GM23338 (cell line): ENCODE measurements around the gene RUNX1. TPM values are rescaled to one million over a fixed set of nuclear protein-coding genes. Genes with fewer than 3 reads are reported as not detected.

Experiments used
- ATAC-seq: fragments of 200-7000 bp; cut with Tn5 transposase; 3 replicates; pipeline ENCODE4 v1.9.1; 2020
- DNase-seq: peaks from one replicate; pipeline ENCODE4 v3.0.0-alpha.2; 2015; ENCODE audit warnings: low spot score
- H2AFZ ChIP-seq: fragments of 200-600 bp; sonication (generic); 2 replicates; pipeline ENCODE4 v1.8.0; 2016; ENCODE audit warnings: antibody characterized with exemption, mild to moderate bottlenecking, moderate library complexity
- H3F3A ChIP-seq: fragments of 200-600 bp; sonication (generic); replicated peaks from 2 replicates; pipeline ENCODE4 v1.8.0; 2017; ENCODE audit warnings: antibody characterized with exemption, mixed run types, low read depth
- H3K27ac ChIP-seq: fragments of 200-600 bp; sonication (generic); 2 replicates; pipeline ENCODE4 v1.6.1; 2016; ENCODE audit warnings: low read depth
- H3K27me3 ChIP-seq: fragments of 200-600 bp; sonication (generic); 2 replicates; pipeline ENCODE4 v1.8.0; 2016; ENCODE audit warnings: mild to moderate bottlenecking, mixed run types, moderate library complexity; ENCODE audit not compliant: insufficient read depth
- H3K36me3 ChIP-seq: fragments of 200-600 bp; sonication (generic); 2 replicates; pipeline ENCODE4 v1.8.0; 2016; ENCODE audit warnings: mild to moderate bottlenecking; ENCODE audit not compliant: insufficient read depth
- H3K4me1 ChIP-seq: fragments of 200-600 bp; sonication (generic); 2 replicates; pipeline ENCODE4 v1.8.0; 2016; ENCODE audit warnings: mild to moderate bottlenecking, moderate library complexity; ENCODE audit not compliant: insufficient read depth
- H3K4me2 ChIP-seq: fragments of 200-600 bp; sonication (generic); 2 replicates; pipeline ENCODE4 v1.7.1; 2017; ENCODE audit warnings: mixed run types
- H3K4me3 ChIP-seq: fragments of 200-600 bp; sonication (generic); 2 replicates; pipeline ENCODE4 v1.6.1; 2016; ENCODE audit warnings: mixed run types
- H3K79me2 ChIP-seq: fragments of 200-600 bp; sonication (generic); replicated peaks from 2 replicates; pipeline ENCODE4 v1.8.0; 2017; ENCODE audit warnings: mild to moderate bottlenecking; ENCODE audit not compliant: insufficient read depth
- H3K9me2 ChIP-seq: fragments of 200-600 bp; sonication (generic); 2 replicates; pipeline ENCODE4 v1.8.0; 2017; ENCODE audit not compliant: insufficient read depth
- H4K20me1 ChIP-seq: fragments of 200-600 bp; sonication (generic); replicated peaks from 2 replicates; pipeline ENCODE4 v1.8.0; 2017; ENCODE audit warnings: mild to moderate bottlenecking; ENCODE audit not compliant: insufficient read depth
- H3K27ac Mint-ChIP-seq: 2 replicates; pipeline ENCODE4 v1.8.0; 2020; ENCODE audit warnings: inconsistent platforms, mild to moderate bottlenecking, moderate library complexity, mixed read lengths
- H3K27me3 Mint-ChIP-seq: 3 replicates; pipeline ENCODE4 v1.8.0; 2022; ENCODE audit warnings: low read depth, mild to moderate bottlenecking, moderate library complexity, mixed read lengths, inconsistent platforms; ENCODE audit not compliant: insufficient read depth, poor library complexity
- H3K36me3 Mint-ChIP-seq: 3 replicates; pipeline ENCODE4 v1.8.0; 2021; ENCODE audit warnings: low read depth, mild to moderate bottlenecking, inconsistent platforms, moderate library complexity, mixed read lengths
- H3K4me1 Mint-ChIP-seq: 3 replicates; pipeline ENCODE4 v1.8.0; 2020; ENCODE audit warnings: mild to moderate bottlenecking, inconsistent platforms, mixed read lengths
- H3K4me3 Mint-ChIP-seq: 3 replicates; pipeline ENCODE4 v1.8.0; 2021; ENCODE audit warnings: moderate library complexity, mild to moderate bottlenecking, inconsistent platforms, mixed read lengths
- H3K9me3 Mint-ChIP-seq: 3 replicates; pipeline ENCODE4 v1.8.0; 2020; ENCODE audit warnings: moderate library complexity, mild to moderate bottlenecking, inconsistent platforms, mixed read lengths
- CREB1 ChIP-seq: fragments of 250-450 bp; sonication (Bioruptor Pico); IDR thresholded peaks from 2 replicates; pipeline ENCODE4 v1.5.0; 2020; ENCODE audit warnings: low read depth, mild to moderate bottlenecking, moderate library complexity
- EZH2 ChIP-seq: fragments of 200-600 bp; sonication (generic); IDR thresholded peaks from one replicate; pipeline ENCODE4 v1.8.0; 2017; ENCODE audit warnings: antibody characterized with exemption, mild to moderate bottlenecking, low read depth; ENCODE audit not compliant: unreplicated experiment
- NANOG ChIP-seq: IDR thresholded peaks from 2 replicates; pipeline ENCODE4 v1.6.1; 2016; ENCODE audit warnings: antibody characterized with exemption, borderline replicate concordance
- POLR2AphosphoS5 ChIP-seq: IDR thresholded peaks from 2 replicates; pipeline ENCODE4 v1.6.1; 2016; ENCODE audit warnings: antibody characterized with exemption, low read depth
- ZNF114 ChIP-seq: fragments of 250-450 bp; sonication (Bioruptor Pico); IDR thresholded peaks from 2 replicates; pipeline ENCODE4 v1.5.0; 2020; ENCODE audit warnings: mild to moderate bottlenecking, moderate library complexity
- polyA plus RNA-seq: library from polyadenylated mRNA; unstranded; fragments of >200 nt; fragmentation: Nextera tagmentation; extraction: Ambion mirVana; gene quantifications from 2 replicates; pipeline ENCODE4 v1.2.1, GENCODE V29; 2016
- total RNA-seq: library from RNA; depleted of rRNA; stranded (reverse); fragments of >200 nt; shearing (Covaris generic); gene quantifications from 2 replicates; pipeline ENCODE4 v1.2.3, GENCODE V29; 2014
- TF ChIP-seq, protein P1 (sequence below), 2 experiments: fragments of 200-600 bp in 1 of 2; sonication (generic) in 1 of 2; conservative IDR thresholded peaks; 2 replicates each; pipeline versions ENCODE4 v1.5.1 to v1.6.1; 2016 to 2017; ENCODE audit warnings: antibody characterized with exemption in 2 of 2, low read depth in 2 of 2, mild to moderate bottlenecking in 2 of 2, moderate library complexity in 1 of 2
- TF ChIP-seq, protein P2 (sequence below): fragments of 250-450 bp; sonication (Bioruptor Pico); IDR thresholded peaks from 2 replicates; pipeline ENCODE4 v1.5.0; 2020; ENCODE audit warnings: mild to moderate bottlenecking, moderate library complexity
- TF ChIP-seq, protein P3 (sequence below): IDR thresholded peaks from 2 replicates; pipeline ENCODE4 v1.6.1; 2016; ENCODE audit warnings: antibody characterized with exemption

The RUNX1 gene
- total and polyA plus RNA-seq, 2 experiments from 2014 or later, result 0.29 to 1.1 TPM

DNA sequence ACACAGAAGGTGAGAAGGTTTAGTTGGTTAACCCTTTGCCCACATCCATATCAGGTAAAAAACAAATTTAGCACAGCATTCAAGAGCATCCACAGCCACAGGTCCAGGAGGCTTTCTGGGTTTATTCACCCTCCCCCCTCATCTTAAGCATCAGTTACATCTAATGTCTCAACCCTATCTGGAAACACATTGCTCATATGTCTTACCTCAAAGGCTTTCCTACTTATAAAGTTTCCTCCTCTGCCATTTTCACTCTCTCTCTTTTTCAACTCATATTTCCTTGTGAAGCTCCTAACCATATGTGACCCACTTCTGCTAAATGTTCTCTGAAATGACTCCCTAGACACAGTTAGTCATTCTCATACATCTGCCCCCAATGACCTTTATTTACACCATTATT lies 47.9 kb upstream of the RUNX1 start:
- H3F3A ChIP-seq, result no peaks in the 10 kb centered on the region
- no peak overlapping the region for H2AFZ ChIP-seq
- Mint-ChIP-seq H3K4me1 (no peaks in the 10 kb centered on the region), H3K4me3 (no peak overlapping the region), H3K27me3 (no peaks in the 10 kb centered on the region), H3K36me3 (no peaks in the 10 kb centered on the region), H3K9me3 (0 out of 3 replicates have a peak, but pooled peaks cover 3% of the 10 kb centered on the region), H3K27ac (no peak overlapping the region)
- no peak overlapping the region for H3K27ac ChIP-seq
- no peaks in the 10 kb centered on the region for H3K79me2 ChIP-seq
- ATAC-seq (no peak), DNase-seq (no peak)
- no peaks in the 10 kb centered on the region for H3K36me3 ChIP-seq
- TF ChIP-seq, protein P1, sequence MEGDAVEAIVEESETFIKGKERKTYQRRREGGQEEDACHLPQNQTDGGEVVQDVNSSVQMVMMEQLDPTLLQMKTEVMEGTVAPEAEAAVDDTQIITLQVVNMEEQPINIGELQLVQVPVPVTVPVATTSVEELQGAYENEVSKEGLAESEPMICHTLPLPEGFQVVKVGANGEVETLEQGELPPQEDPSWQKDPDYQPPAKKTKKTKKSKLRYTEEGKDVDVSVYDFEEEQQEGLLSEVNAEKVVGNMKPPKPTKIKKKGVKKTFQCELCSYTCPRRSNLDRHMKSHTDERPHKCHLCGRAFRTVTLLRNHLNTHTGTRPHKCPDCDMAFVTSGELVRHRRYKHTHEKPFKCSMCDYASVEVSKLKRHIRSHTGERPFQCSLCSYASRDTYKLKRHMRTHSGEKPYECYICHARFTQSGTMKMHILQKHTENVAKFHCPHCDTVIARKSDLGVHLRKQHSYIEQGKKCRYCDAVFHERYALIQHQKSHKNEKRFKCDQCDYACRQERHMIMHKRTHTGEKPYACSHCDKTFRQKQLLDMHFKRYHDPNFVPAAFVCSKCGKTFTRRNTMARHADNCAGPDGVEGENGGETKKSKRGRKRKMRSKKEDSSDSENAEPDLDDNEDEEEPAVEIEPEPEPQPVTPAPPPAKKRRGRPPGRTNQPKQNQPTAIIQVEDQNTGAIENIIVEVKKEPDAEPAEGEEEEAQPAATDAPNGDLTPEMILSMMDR (conservative IDR thresholded peaks at IDR 0.05; ENCODE audit: low read depth in 2 of 2), result no peak
- TF ChIP-seq, protein P2, sequence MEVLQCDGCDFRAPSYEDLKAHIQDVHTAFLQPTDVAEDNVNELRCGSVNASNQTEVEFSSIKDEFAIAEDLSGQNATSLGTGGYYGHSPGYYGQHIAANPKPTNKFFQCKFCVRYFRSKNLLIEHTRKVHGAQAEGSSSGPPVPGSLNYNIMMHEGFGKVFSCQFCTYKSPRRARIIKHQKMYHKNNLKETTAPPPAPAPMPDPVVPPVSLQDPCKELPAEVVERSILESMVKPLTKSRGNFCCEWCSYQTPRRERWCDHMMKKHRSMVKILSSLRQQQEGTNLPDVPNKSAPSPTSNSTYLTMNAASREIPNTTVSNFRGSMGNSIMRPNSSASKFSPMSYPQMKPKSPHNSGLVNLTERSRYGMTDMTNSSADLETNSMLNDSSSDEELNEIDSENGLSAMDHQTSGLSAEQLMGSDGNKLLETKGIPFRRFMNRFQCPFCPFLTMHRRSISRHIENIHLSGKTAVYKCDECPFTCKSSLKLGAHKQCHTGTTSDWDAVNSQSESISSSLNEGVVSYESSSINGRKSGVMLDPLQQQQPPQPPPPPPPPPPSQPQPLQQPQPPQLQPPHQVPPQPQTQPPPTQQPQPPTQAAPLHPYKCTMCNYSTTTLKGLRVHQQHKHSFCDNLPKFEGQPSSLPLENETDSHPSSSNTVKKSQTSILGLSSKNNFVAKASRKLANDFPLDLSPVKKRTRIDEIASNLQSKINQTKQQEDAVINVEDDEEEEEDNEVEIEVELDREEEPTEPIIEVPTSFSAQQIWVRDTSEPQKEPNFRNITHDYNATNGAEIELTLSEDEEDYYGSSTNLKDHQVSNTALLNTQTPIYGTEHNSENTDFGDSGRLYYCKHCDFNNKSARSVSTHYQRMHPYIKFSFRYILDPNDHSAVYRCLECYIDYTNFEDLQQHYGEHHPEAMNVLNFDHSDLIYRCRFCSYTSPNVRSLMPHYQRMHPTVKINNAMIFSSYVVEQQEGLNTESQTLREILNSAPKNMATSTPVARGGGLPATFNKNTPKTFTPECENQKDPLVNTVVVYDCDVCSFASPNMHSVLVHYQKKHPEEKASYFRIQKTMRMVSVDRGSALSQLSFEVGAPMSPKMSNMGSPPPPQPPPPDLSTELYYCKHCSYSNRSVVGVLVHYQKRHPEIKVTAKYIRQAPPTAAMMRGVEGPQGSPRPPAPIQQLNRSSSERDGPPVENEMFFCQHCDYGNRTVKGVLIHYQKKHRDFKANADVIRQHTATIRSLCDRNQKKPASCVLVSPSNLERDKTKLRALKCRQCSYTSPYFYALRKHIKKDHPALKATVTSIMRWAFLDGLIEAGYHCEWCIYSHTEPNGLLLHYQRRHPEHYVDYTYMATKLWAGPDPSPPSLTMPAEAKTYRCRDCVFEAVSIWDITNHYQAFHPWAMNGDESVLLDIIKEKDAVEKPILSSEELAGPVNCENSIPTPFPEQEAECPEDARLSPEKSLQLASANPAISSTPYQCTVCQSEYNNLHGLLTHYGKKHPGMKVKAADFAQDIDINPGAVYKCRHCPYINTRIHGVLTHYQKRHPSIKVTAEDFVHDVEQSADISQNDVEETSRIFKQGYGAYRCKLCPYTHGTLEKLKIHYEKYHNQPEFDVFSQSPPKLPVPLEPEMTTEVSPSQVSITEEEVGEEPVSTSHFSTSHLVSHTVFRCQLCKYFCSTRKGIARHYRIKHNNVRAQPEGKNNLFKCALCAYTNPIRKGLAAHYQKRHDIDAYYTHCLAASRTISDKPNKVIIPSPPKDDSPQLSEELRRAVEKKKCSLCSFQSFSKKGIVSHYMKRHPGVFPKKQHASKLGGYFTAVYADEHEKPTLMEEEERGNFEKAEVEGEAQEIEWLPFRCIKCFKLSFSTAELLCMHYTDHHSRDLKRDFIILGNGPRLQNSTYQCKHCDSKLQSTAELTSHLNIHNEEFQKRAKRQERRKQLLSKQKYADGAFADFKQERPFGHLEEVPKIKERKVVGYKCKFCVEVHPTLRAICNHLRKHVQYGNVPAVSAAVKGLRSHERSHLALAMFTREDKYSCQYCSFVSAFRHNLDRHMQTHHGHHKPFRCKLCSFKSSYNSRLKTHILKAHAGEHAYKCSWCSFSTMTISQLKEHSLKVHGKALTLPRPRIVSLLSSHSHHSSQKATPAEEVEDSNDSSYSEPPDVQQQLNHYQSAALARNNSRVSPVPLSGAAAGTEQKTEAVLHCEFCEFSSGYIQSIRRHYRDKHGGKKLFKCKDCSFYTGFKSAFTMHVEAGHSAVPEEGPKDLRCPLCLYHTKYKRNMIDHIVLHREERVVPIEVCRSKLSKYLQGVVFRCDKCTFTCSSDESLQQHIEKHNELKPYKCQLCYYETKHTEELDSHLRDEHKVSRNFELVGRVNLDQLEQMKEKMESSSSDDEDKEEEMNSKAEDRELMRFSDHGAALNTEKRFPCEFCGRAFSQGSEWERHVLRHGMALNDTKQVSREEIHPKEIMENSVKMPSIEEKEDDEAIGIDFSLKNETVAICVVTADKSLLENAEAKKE (CRISPR knock-in tag), result no peak
- TF ChIP-seq EZH2 (no peak), NANOG (no peak), ZNF114 (CRISPR knock-in tag) (no peak), CREB1 (no peak), POLR2AphosphoS5 (no peak)
- TF ChIP-seq, protein P3, sequence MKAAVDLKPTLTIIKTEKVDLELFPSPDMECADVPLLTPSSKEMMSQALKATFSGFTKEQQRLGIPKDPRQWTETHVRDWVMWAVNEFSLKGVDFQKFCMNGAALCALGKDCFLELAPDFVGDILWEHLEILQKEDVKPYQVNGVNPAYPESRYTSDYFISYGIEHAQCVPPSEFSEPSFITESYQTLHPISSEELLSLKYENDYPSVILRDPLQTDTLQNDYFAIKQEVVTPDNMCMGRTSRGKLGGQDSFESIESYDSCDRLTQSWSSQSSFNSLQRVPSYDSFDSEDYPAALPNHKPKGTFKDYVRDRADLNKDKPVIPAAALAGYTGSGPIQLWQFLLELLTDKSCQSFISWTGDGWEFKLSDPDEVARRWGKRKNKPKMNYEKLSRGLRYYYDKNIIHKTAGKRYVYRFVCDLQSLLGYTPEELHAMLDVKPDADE, result no peak
- H3K4me2 ChIP-seq, result no peak overlapping the region
- no peak overlapping the region for H3K4me3 ChIP-seq
- H3K4me1 ChIP-seq, result no peaks in the 10 kb centered on the region
- peaks cover 21% of the 10 kb centered on the region for H3K9me2 ChIP-seq
- no peaks in the 10 kb centered on the region for H4K20me1 ChIP-seq
- H3K27me3 ChIP-seq, result no peaks in the 10 kb centered on the region
